Breast epithelium (tissue), 4 donors: ENCODE data around the gene ITGB7. TPM values are rescaled to one million over a fixed set of nuclear protein-coding genes. Genes with fewer than 3 reads are reported as not detected.
"Not testable (repeated sequence)": the region's sequence is repeated elsewhere in the genome, so short reads cannot be mapped to it uniquely, and the experiment has no call there.

ENCODE experiments used
- DNase-seq, 2 donors: peaks; one replicate each; pipeline ENCODE4 v3.0.0-alpha.2; 2019; ENCODE audit warnings: low spot score in 2 of 2
- H3K27ac ChIP-seq, 2 donors: fragments of 200-600 bp; sonication (generic) in 1 of 2; one replicate each; pipeline ENCODE4 v1.5.1; 2016 to 2019; ENCODE audit warnings: mild to moderate bottlenecking in 1 of 2
- H3K27me3 ChIP-seq, 2 donors: fragments of 200-600 bp; sonication (generic) in 1 of 2; one replicate each; pipeline versions ENCODE4 v1.5.1 to v1.6.0; 2017 to 2019; ENCODE audit warnings: control low read depth in 1 of 2, mild to moderate bottlenecking in 1 of 2
- H3K36me3 ChIP-seq: fragments of 200-600 bp; one replicate; pipeline ENCODE4 v1.5.1; 2019
- H3K4me1 ChIP-seq, 2 donors: fragments of 200-600 bp; sonication (generic); one replicate each; pipeline ENCODE4 v1.5.1; 2016 to 2019; ENCODE audit warnings: control low read depth in 1 of 2
- H3K4me3 ChIP-seq, 3 donors: fragments of 200-600 bp; sonication (generic); 1 replicate in 2 of 3; 2 replicates in 1 of 3; pipeline ENCODE4 v1.5.1; 2016 to 2019; ENCODE audit warnings: mild to moderate bottlenecking in 3 of 3, moderate library complexity in 2 of 3
- H3K9me3 ChIP-seq, 2 donors: fragments of 200-600 bp; sonication (generic) in 1 of 2; one replicate each; pipeline ENCODE4 v1.5.1; 2016 to 2019; ENCODE audit warnings: control low read depth in 1 of 2
- CTCF ChIP-seq, 3 donors: fragments of 450-650 bp; IDR thresholded peaks; one replicate each; pipeline ENCODE4 v1.5.1; 2016 to 2017; ENCODE audit warnings: antibody characterized with exemption in 3 of 3, mild to moderate bottlenecking in 3 of 3, moderate library complexity in 3 of 3
- POLR2A ChIP-seq: fragments of 450-650 bp; IDR thresholded peaks from one replicate; pipeline ENCODE4 v1.6.1; 2016; ENCODE audit warnings: antibody characterized with exemption, mild to moderate bottlenecking, moderate library complexity
- POLR2AphosphoS5 ChIP-seq, 3 donors: sonication (generic); formaldehyde crosslinking; IDR thresholded peaks; one replicate each; pipeline ENCODE4 v1.6.1; 2017; ENCODE audit warnings: antibody characterized with exemption in 3 of 3
- intact Hi-C: fragments of 100-400 bp; cut with DNase I; formaldehyde crosslinking; loops from one replicate; pipeline ENCODE4 v1.15.1; 2023; ENCODE audit warnings: low total_unique reads
- total RNA-seq, 3 donors: library from RNA; depleted of rRNA; stranded (reverse); fragments of >200 nt; gene quantifications; one replicate each; pipeline ENCODE4 v1.1.0, GENCODE V29; 2016

ITGB7 gene
- total RNA-seq, 3 donors from 2014 or later = 1.1 to 2.9 (median 2.9) TPM

GRCh38 chr12:53179687-53180219 is 27.3 kb downstream of the ITGB7 start:
- Histone ChIP-seq H3K27me3 (no peaks in the 10 kb centered on the region), H3K4me1 (peaks cover 5 to 27% of the 10 kb centered on the region in 2 donors), H3K36me3 (no peaks in the 10 kb centered on the region), H3K9me3 (no peaks in the 10 kb centered on the region), H3K4me3 (peak overlapping the region; percentile 59 to 87 (median 86)), H3K27ac (peak overlapping the region; percentile 90 to 97)
- intact Hi-C loops = loop anchor here (5.0 kb wide), 1 partner anchor 163 kb away; no protein-coding TSS in a partner anchor
- peak in 1 of 2 donors; percentile 46 for DNase-seq
- no peak for TF ChIP-seq POLR2A
- no peak for TF ChIP-seq CTCF (IDR thresholded peaks at IDR 0.05)
- no peak for TF ChIP-seq POLR2AphosphoS5 (IDR thresholded peaks at IDR 0.05)

GRCh38 chr12:53178803-53179202 is 28.2 kb downstream of the ITGB7 start:
- not testable (repeated sequence) for H3K4me3 ChIP-seq, H3K27ac ChIP-seq, H3K27me3 ChIP-seq, H3K9me3 ChIP-seq, H3K36me3 ChIP-seq
- intact Hi-C loops = loop anchor here (5.0 kb wide), 1 partner anchor 163 kb away; no protein-coding TSS in a partner anchor
- DNase-seq = peak in 1 of 2 donors; percentile 24
- peaks cover 5 to 27% of the 10 kb centered on the region in 2 donors for H3K4me1 ChIP-seq

DNA sequence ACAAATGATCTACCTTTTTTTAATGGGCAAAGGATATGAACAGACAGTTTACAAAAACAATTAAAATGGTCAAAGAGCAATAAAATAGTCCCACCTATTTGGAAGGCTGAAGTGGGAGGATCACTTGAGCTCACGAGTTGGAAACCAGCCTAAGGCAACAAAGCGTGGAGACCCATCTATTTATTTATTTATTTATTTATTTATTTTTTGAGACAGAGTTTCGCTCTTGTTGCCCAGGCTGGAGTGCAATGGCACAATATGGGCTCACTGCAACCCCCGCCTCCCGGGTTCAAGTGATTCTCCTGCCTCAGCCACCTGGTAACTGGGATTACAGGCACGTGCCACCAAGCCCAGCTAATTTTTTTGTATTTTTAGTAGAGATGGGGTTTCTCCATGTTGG is 29.6 kb downstream of the ITGB7 start:
- H3K9me3 ChIP-seq, H3K36me3 ChIP-seq, H3K27ac ChIP-seq, H3K27me3 ChIP-seq, H3K4me3 ChIP-seq: not testable (repeated sequence)
- H3K4me1 ChIP-seq = peaks cover 0 to 19% of the 10 kb centered on the region in 2 donors
- DNase-seq = peak in 1 of 2 donors; percentile 7
- intact Hi-C loops = loop anchor here (5.0 kb wide), 1 partner anchor 165 kb away; no protein-coding TSS in a partner anchor

GRCh38 chr12:53176750-53177149 is 30.3 kb downstream of the ITGB7 start:
- Histone ChIP-seq H3K9me3 (no peaks in the 10 kb centered on the region), H3K27me3 (no peaks in the 10 kb centered on the region), H3K27ac (no peak overlapping the region), H3K36me3 (no peaks in the 10 kb centered on the region), H3K4me1 (peaks cover 4 to 14% of the 10 kb centered on the region in 2 donors), H3K4me3 (no peak overlapping the region)
- intact Hi-C loops = loop anchor here (5.0 kb wide), 1 partner anchor 166 kb away; no protein-coding TSS in a partner anchor
- TF ChIP-seq POLR2AphosphoS5 (IDR thresholded peaks at IDR 0.05) (no peak), CTCF (IDR thresholded peaks at IDR 0.05) (no peak)
- DNase-seq = no peak

DNA sequence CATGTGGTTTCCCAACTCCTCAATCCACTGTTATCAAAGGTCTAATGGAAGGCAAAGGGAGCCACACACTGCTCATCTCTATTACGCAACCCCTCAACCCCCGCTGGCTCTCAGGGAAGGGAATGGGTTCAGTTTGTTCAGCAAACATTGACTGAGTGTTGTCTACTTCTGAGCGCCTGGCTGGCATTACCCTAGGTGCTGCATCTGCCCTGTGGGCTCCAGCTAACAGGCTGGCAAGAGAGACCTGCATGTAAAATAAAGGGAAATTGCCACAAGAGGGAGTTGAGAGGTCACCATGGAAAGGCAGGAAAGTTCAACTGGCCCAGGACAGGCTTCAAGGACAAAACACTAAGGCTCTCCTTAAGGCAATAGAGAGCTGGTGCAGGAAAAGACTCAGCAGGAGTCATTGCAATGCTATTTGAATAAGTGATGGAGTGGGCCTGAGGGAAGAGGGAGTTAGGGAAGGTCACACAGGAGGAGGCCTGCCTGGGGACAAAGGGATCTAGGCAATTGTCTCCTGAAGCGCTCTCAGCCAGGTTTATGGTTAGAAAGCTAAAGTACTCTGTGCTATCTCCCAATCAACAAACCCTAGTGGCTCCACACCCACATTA is 32.1 kb downstream of the ITGB7 start:
- H3K4me1 ChIP-seq = peaks cover 4 to 15% of the 10 kb centered on the region in 2 donors
- intact Hi-C loops = loop anchor here (5.0 kb wide), 1 partner anchor 167 kb away; no protein-coding TSS in a partner anchor
- DNase-seq = peak in 1 of 2 donors; percentile 54
- no peaks in the 10 kb centered on the region for H3K27me3 ChIP-seq
- H3K4me3 ChIP-seq = no peak overlapping the region
- H3K36me3 ChIP-seq = no peaks in the 10 kb centered on the region
- no peak overlapping the region for H3K27ac ChIP-seq
- no peaks in the 10 kb centered on the region for H3K9me3 ChIP-seq
- TF ChIP-seq POLR2AphosphoS5 (IDR thresholded peaks at IDR 0.05) = no peak
- no peak for TF ChIP-seq CTCF (IDR thresholded peaks at IDR 0.05)
- TF ChIP-seq POLR2A = no peak

DNA sequence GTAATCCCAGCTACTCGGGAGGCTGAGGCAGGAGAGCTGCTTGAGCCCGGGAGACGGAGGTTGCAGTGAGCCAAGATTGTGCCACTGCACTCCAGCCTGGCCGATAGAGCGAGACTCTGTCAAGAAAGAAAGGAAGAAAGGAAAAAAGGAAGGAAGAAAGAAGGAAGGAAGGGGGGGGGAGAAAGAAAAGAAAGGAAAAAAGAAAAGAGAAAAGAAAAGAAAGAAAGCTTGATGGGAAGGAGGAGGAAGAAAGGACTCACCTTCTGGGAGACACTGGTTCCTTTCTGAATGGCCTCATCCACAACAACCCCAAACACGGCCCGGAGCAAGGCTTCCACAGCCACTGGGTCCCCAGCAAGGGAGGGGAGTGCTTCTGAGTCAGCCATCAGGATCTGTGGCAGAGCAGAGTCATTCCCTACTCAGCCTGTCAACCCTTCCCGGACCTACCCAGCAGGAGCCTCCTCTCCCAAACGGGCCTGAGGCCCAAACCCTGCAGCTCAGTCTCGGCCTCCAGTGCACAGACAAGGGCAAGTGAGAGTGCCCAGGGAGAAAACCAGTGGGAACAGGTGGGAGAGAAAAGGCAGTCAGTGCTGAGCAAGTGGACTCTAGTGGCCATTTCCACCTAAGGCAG is 33.9 kb downstream of the ITGB7 start:
- intact Hi-C loops = no loop called here
- no peak for TF ChIP-seq POLR2AphosphoS5 (IDR thresholded peaks at IDR 0.05)
- TF ChIP-seq CTCF (IDR thresholded peaks at IDR 0.05) = no peak
- TF ChIP-seq POLR2A = no peak
- Histone ChIP-seq H3K36me3 (no peaks in the 10 kb centered on the region), H3K9me3 (no peaks in the 10 kb centered on the region), H3K27me3 (no peaks in the 10 kb centered on the region), H3K27ac (no peak overlapping the region), H3K4me3 (no peak overlapping the region), H3K4me1 (peaks cover 4 to 6% of the 10 kb centered on the region in 2 donors)
- peak in 1 of 2 donors; percentile 41 for DNase-seq
